ENCODE results near the gene KCNJ8.
"Not testable (repeated sequence)": the region's sequence is repeated elsewhere in the genome, so short reads cannot be mapped to it uniquely, and the experiment has no call there.

Gene KCNJ8

GRCh38 chr12:21786041-21786531 is 11.6 kb upstream of the KCNJ8 start:
- no peak for TF ChIP-seq Cebpa-rat (IDR thresholded peaks at IDR 0.05)
- Histone ChIP-seq H3K36me3 (no peaks in the 10 kb centered on the region), H3K4me3 (no peak overlapping the region), H3K27ac (no peak overlapping the region), H3K4me1 (no peaks in the 10 kb centered on the region), H3K27me3 (no peaks in the 10 kb centered on the region), H4K20me1 (no peaks in the 10 kb centered on the region), H3K4me2 (no peak overlapping the region), H3K9ac (no peak overlapping the region), H3K9me3 (no peaks in the 10 kb centered on the region; the same call in 1 of the 2 replicates)

GRCh38 chr12:21782723-21783122 is 8.2 kb upstream of the KCNJ8 start:
- not testable (repeated sequence) for H3K27me3 ChIP-seq, H3K4me3 ChIP-seq, H3K4me1 ChIP-seq, H3K36me3 ChIP-seq, H3K4me2 ChIP-seq, H3K9me3 ChIP-seq, H3K27ac ChIP-seq, H4K20me1 ChIP-seq, H3K9ac ChIP-seq

GRCh38 chr12:21780786-21781185 is 6.3 kb upstream of the KCNJ8 start:
- H3K27ac ChIP-seq: no peak overlapping the region
- TF ChIP-seq Cebpa-rat (IDR thresholded peaks at IDR 0.05): no peak

GRCh38 chr12:21776175-21776574 is 1.7 kb upstream of the KCNJ8 start:
- Histone ChIP-seq H3K4me2 (no peak overlapping the region), H3K27ac (no peak overlapping the region), H3K27me3 (peaks cover 19% of the 10 kb centered on the region), H3K4me1 (no peaks in the 10 kb centered on the region), H3K9ac (no peak overlapping the region), H3K9me3 (no peaks in the 10 kb centered on the region), H3K4me3 (no peak overlapping the region), H4K20me1 (no peaks in the 10 kb centered on the region), H3K36me3 (no peaks in the 10 kb centered on the region)
- TF ChIP-seq Cebpa-rat (IDR thresholded peaks at IDR 0.05): no peak

More at GRCh38 chr12:21780786-21781185, 6.3 kb upstream of the KCNJ8 start:
- Histone ChIP-seq H3K36me3 (no peaks in the 10 kb centered on the region), H3K4me2 (no peak overlapping the region), H3K9me3 (no peaks in the 10 kb centered on the region), H3K4me1 (no peaks in the 10 kb centered on the region), H3K9ac (no peak overlapping the region), H3K4me3 (no peak overlapping the region), H4K20me1 (no peaks in the 10 kb centered on the region), H3K27me3 (no peaks in the 10 kb centered on the region)

- Histone ChIP-seq H3K4me2 (no peak overlapping the region), H3K27ac (no peak overlapping the region), H3K4me1 (no peaks in the 10 kb centered on the region), H3K36me3 (no peaks in the 10 kb centered on the region), H3K9me3 (no peaks in the 10 kb centered on the region), H3K27me3 (peaks cover 19% of the 10 kb centered on the region), H3K9ac (no peak overlapping the region), H4K20me1 (no peaks in the 10 kb centered on the region), H3K4me3 (no peak overlapping the region)
- TF ChIP-seq Cebpa-rat (IDR thresholded peaks at IDR 0.05): no peak
These were observed 771 bp upstream of the KCNJ8 start for GRCh38 chr12:21775133-21775820.

- no peak overlapping the region for H3K4me2 ChIP-seq
- peaks cover 19% of the 10 kb centered on the region for H3K27me3 ChIP-seq
- no peaks in the 10 kb centered on the region for H3K9me3 ChIP-seq
- H3K27ac ChIP-seq: no peak overlapping the region
- no peaks in the 10 kb centered on the region for H4K20me1 ChIP-seq
- no peak for TF ChIP-seq Cebpa-rat (IDR thresholded peaks at IDR 0.05)
- H3K36me3 ChIP-seq: no peaks in the 10 kb centered on the region
- no peaks in the 10 kb centered on the region for H3K4me1 ChIP-seq
- no peak overlapping the region for H3K4me3 ChIP-seq
- no peak overlapping the region for H3K9ac ChIP-seq
These were observed 700 bp downstream of the KCNJ8 start for GRCh38 chr12:21773806-21774205.

- H4K20me1 ChIP-seq: no peaks in the 10 kb centered on the region
- no peak overlapping the region for H3K9ac ChIP-seq
- H3K4me1 ChIP-seq: no peaks in the 10 kb centered on the region
- H3K4me2 ChIP-seq: no peak overlapping the region
- H3K36me3 ChIP-seq: no peaks in the 10 kb centered on the region
- peaks cover 19% of the 10 kb centered on the region for H3K27me3 ChIP-seq
- H3K4me3 ChIP-seq: no peak overlapping the region
- no peak overlapping the region for H3K27ac ChIP-seq
- H3K9me3 ChIP-seq: no peaks in the 10 kb centered on the region
- no peak for TF ChIP-seq Cebpa-rat (IDR thresholded peaks at IDR 0.05)
These were observed 1.2 kb downstream of the KCNJ8 start for GRCh38 chr12:21773263-21773741.

GRCh38 chr12:21771311-21771710 is 3.2 kb downstream of the KCNJ8 start:
- Histone ChIP-seq H4K20me1 (no peaks in the 10 kb centered on the region), H3K36me3 (no peaks in the 10 kb centered on the region), H3K27me3 (peaks cover 19% of the 10 kb centered on the region), H3K9me3 (no peaks in the 10 kb centered on the region), H3K4me1 (no peaks in the 10 kb centered on the region), H3K4me3 (no peak overlapping the region), H3K9ac (no peak overlapping the region), H3K27ac (no peak overlapping the region), H3K4me2 (no peak overlapping the region)
- TF ChIP-seq Cebpa-rat (IDR thresholded peaks at IDR 0.05): no peak

GRCh38 chr12:21769307-21769706 is 5.2 kb downstream of the KCNJ8 start:
- H3K9ac ChIP-seq: no peak overlapping the region
- no peaks in the 10 kb centered on the region for H3K36me3 ChIP-seq
- H4K20me1 ChIP-seq: no peaks in the 10 kb centered on the region
- peaks cover 11% of the 10 kb centered on the region for H3K27me3 ChIP-seq
- no peak overlapping the region for H3K27ac ChIP-seq
- no peak overlapping the region for H3K4me2 ChIP-seq
- no peak for TF ChIP-seq Cebpa-rat (IDR thresholded peaks at IDR 0.05)
- no peaks in the 10 kb centered on the region for H3K9me3 ChIP-seq
- H3K4me1 ChIP-seq: no peaks in the 10 kb centered on the region
- H3K4me3 ChIP-seq: no peak overlapping the region

- Histone ChIP-seq H3K36me3 (no peaks in the 10 kb centered on the region), H3K27me3 (no peaks in the 10 kb centered on the region), H3K9ac (no peak overlapping the region), H4K20me1 (no peaks in the 10 kb centered on the region), H3K4me1 (no peaks in the 10 kb centered on the region), H3K4me2 (no peak overlapping the region), H3K9me3 (no peaks in the 10 kb centered on the region), H3K4me3 (no peak overlapping the region), H3K27ac (no peak overlapping the region)
- TF ChIP-seq Cebpa-rat (IDR thresholded peaks at IDR 0.05): no peak
These were observed 8.1 kb downstream of the KCNJ8 start for GRCh38 chr12:21766403-21766802.
